H1 (cell line): ENCODE measurements around the gene NUP210. TPM values are rescaled to one million over a fixed set of nuclear protein-coding genes. Genes with fewer than 3 reads are reported as not detected.

Experiments used
- CTCF ChIA-PET: fragments of 300-600 bp; sonication (Branson Sonifier 250); formaldehyde crosslinking; loops from one replicate; lab custom pipeline; 2021; ENCODE audit not compliant: partially characterized antibody; lab: Charles Lee
- POLR2A ChIA-PET: fragments of 300-600 bp; sonication (Branson Sonifier 250); formaldehyde crosslinking; loops from one replicate; lab custom pipeline; 2021; ENCODE audit warnings: inconsistent platforms; ENCODE audit not compliant: partially characterized antibody; lab: Charles Lee
- DNase-seq, 2 experiments: peaks; one replicate each; pipeline versions ENCODE4 v3.0.0 to v3.0.0-alpha.2; 2010 to 2022; ENCODE audit warnings: low spot score in 2 of 2, low read depth in 1 of 2, mixed read lengths in 1 of 2
- FAIRE-seq: peaks from 2 replicates; lab custom pipeline; 2011; peaks lifted over from hg19 to GRCh38; lab: Jason Lieb, UNC
- H2AFZ ChIP-seq: 2 replicates; pipeline ENCODE4 v1.8.1; 2012; ENCODE audit warnings: low read length, inconsistent platforms
- H2AK5ac ChIP-seq: 2 replicates; pipeline ENCODE4 v1.6.1; 2013; ENCODE audit warnings: low read depth, low read length
- H2BK120ac ChIP-seq: replicated peaks from 2 replicates; pipeline ENCODE3; 2013; ENCODE audit warnings: low read depth, low read length, inconsistent platforms
- H2BK12ac ChIP-seq: 2 replicates; pipeline ENCODE4 v1.6.1; 2013; ENCODE audit warnings: low read depth, low read length
- H2BK15ac ChIP-seq: 2 replicates; pipeline ENCODE4 v1.6.1; 2013; ENCODE audit warnings: low read length
- H2BK20ac ChIP-seq: 2 replicates; pipeline ENCODE4 v1.6.1; 2013; ENCODE audit warnings: low read length
- H2BK5ac ChIP-seq: 2 replicates; pipeline ENCODE4 v1.6.1; 2013; ENCODE audit warnings: low read depth, low read length
- H3K14ac ChIP-seq: 2 replicates; pipeline ENCODE4 v1.6.1; 2013; ENCODE audit warnings: inconsistent platforms; ENCODE audit not compliant: insufficient read length
- H3K18ac ChIP-seq: 2 replicates; pipeline ENCODE4 v1.6.1; 2013; ENCODE audit warnings: low read length; ENCODE audit errors: extremely low read depth
- H3K23ac ChIP-seq: 2 replicates; pipeline ENCODE4 v1.6.1; 2013; ENCODE audit warnings: inconsistent platforms; ENCODE audit not compliant: insufficient read length
- H3K23me2 ChIP-seq: 2 replicates; pipeline ENCODE4 v1.6.1; 2013; ENCODE audit warnings: low read depth, low read length
- H3K27ac ChIP-seq: 2 replicates; pipeline ENCODE4 v1.6.1; 2011; ENCODE audit warnings: low read depth, low read length, inconsistent platforms
- H3K27me3 ChIP-seq, 4 experiments: replicated peaks in 1 of 4; 1 replicate in 1 of 4; 2 replicates in 3 of 4; pipeline versions ENCODE4 v1.6.1 to v1.8.1; 2011 to 2013; ENCODE audit warnings: low read length in 3 of 4, mild to moderate bottlenecking in 3 of 4, inconsistent platforms in 2 of 4, mixed read lengths in 2 of 4, moderate library complexity in 1 of 4; ENCODE audit not compliant: control insufficient read depth in 3 of 4, insufficient read depth in 3 of 4; ENCODE audit errors: extremely low read depth in 1 of 4
- H3K36me3 ChIP-seq, 4 experiments: 2 replicates each; pipeline versions ENCODE4 v1.6.1 to v1.8.1; 2011 to 2013; ENCODE audit warnings: mild to moderate bottlenecking in 4 of 4, low read length in 3 of 4, moderate library complexity in 2 of 4, control low read depth in 1 of 4, inconsistent platforms in 1 of 4; ENCODE audit not compliant: insufficient read depth in 4 of 4, control insufficient read depth in 2 of 4
- H3K4ac ChIP-seq: replicated peaks from 2 replicates; pipeline ENCODE3; 2013; ENCODE audit warnings: low read length, low read depth, mixed read lengths, inconsistent platforms; ENCODE audit not compliant: insufficient read length
- H3K4me1 ChIP-seq, 4 experiments: replicated peaks in 1 of 4; 1 replicate in 1 of 4; 2 replicates in 3 of 4; pipeline versions ENCODE4 v1.6.1 to v1.8.1; 2011 to 2013; ENCODE audit warnings: low read length in 3 of 4, inconsistent platforms in 2 of 4, mixed read lengths in 1 of 4; ENCODE audit not compliant: insufficient read depth in 4 of 4, control insufficient read depth in 3 of 4
- H3K4me2 ChIP-seq, 2 experiments: 2 replicates each; pipeline versions ENCODE4 v1.6.1 to v1.8.1; 2011 to 2013; ENCODE audit warnings: low read depth in 2 of 2, low read length in 2 of 2, control low read depth in 1 of 2, inconsistent platforms in 1 of 2, mild to moderate bottlenecking in 1 of 2; ENCODE audit not compliant: insufficient read depth in 1 of 2
- H3K4me3 ChIP-seq, 4 experiments: fragments of 200-600, 300-600 bp in 1 of 4; sonication (generic), shearing (Covaris generic), sonication (Bioruptor Twin) in 1 of 4; 2 replicates each; pipeline versions ENCODE4 v1.5.1 to v1.8.1; 2011 to 2016; ENCODE audit warnings: low read length in 4 of 4, low read depth in 3 of 4, control low read depth in 2 of 4, inconsistent platforms in 2 of 4, mild to moderate bottlenecking in 2 of 4, mixed read lengths in 1 of 4, moderate library complexity in 1 of 4; ENCODE audit not compliant: insufficient read depth in 2 of 4; ENCODE audit errors: extremely low read depth in 1 of 4
- H3K56ac ChIP-seq: replicated peaks from 2 replicates; pipeline ENCODE3; 2013; ENCODE audit warnings: low read depth, mild to moderate bottlenecking, mixed read lengths, low read length, inconsistent platforms; ENCODE audit not compliant: insufficient read length
- H3K79me1 ChIP-seq: 2 replicates; pipeline ENCODE4 v1.6.1; 2013; ENCODE audit warnings: low read depth, low read length, control low read depth
- H3K79me2 ChIP-seq, 2 experiments: 2 replicates each; pipeline versions ENCODE4 v1.6.1 to v1.8.1; 2012 to 2013; ENCODE audit warnings: low read length in 2 of 2, mild to moderate bottlenecking in 2 of 2, inconsistent platforms in 1 of 2; ENCODE audit not compliant: insufficient read depth in 2 of 2, control insufficient read depth in 1 of 2
- H3K9ac ChIP-seq, 4 experiments: replicated peaks in 1 of 4; 1 replicate in 1 of 4; 2 replicates in 3 of 4; pipeline versions ENCODE4 v1.6.1 to v1.8.1; 2011 to 2013; ENCODE audit warnings: low read depth in 3 of 4, low read length in 3 of 4, control low read depth in 2 of 4, mild to moderate bottlenecking in 2 of 4, moderate library complexity in 2 of 4, inconsistent platforms in 1 of 4; ENCODE audit errors: extremely low read depth in 1 of 4
- H3K9me3 ChIP-seq, 2 experiments: 2 replicates each; pipeline versions ENCODE4 v1.6.1 to v1.8.1; 2012 to 2013; ENCODE audit warnings: mild to moderate bottlenecking in 2 of 2, moderate library complexity in 2 of 2, control low read depth in 1 of 2, inconsistent platforms in 1 of 2, low read depth in 1 of 2, low read length in 1 of 2, mixed read lengths in 1 of 2; ENCODE audit not compliant: insufficient read depth in 2 of 2
- H4K20me1 ChIP-seq, 2 experiments: replicated peaks in 1 of 2; 2 replicates each; pipeline versions ENCODE3 to v1.8.1; 2011 to 2013; ENCODE audit warnings: inconsistent platforms in 2 of 2, low read length in 2 of 2, mild to moderate bottlenecking in 1 of 2; ENCODE audit not compliant: insufficient read depth in 2 of 2, control insufficient read depth in 1 of 2
- H4K5ac ChIP-seq: 2 replicates; pipeline ENCODE4 v1.6.1; 2013; ENCODE audit warnings: low read length, low read depth, mixed read lengths, inconsistent platforms; ENCODE audit not compliant: insufficient read length
- H4K8ac ChIP-seq: 2 replicates; pipeline ENCODE4 v1.8.0; 2013; ENCODE audit warnings: mild to moderate bottlenecking, moderate library complexity, low read length, inconsistent platforms; ENCODE audit not compliant: insufficient read depth; ENCODE audit errors: extremely low read depth
- H4K91ac ChIP-seq: replicated peaks from 2 replicates; pipeline ENCODE3; 2013; ENCODE audit warnings: low read length, mixed read lengths, inconsistent platforms; ENCODE audit not compliant: insufficient read length
- BRCA1 ChIP-seq: IDR thresholded peaks from 2 replicates; pipeline ENCODE4 v1.6.1; 2012; ENCODE audit warnings: low read depth, low read length, improper control_type of control experiment
- CBX5 ChIP-seq: fragments of 300-800, 300-1000 bp; sonication (generic); IDR thresholded peaks from 2 replicates; pipeline ENCODE4 v1.7.1; 2016; ENCODE audit warnings: antibody characterized with exemption, low read length, low read depth
- CEBPB ChIP-seq: IDR thresholded peaks from 2 replicates; pipeline ENCODE4 v1.6.1; 2012; ENCODE audit warnings: low read depth, low read length
- CHD2 ChIP-seq: IDR thresholded peaks from 2 replicates; pipeline ENCODE4 v1.6.1; 2012; ENCODE audit warnings: low read length, improper control_type of control experiment
- EZH2 ChIP-seq: fragments of 200-600 bp; sonication (generic); IDR thresholded peaks from 2 replicates; pipeline ENCODE4 v1.7.1; 2012; ENCODE audit warnings: low read depth, mild to moderate bottlenecking, moderate library complexity, low read length, inconsistent platforms; ENCODE audit not compliant: severe bottlenecking
- FOSL1 ChIP-seq: IDR thresholded peaks from 2 replicates; pipeline ENCODE4 v1.6.1; 2011; ENCODE audit warnings: mild to moderate bottlenecking, low read depth, low read length, moderate library complexity; ENCODE audit not compliant: insufficient read depth
- GABPA ChIP-seq: IDR thresholded peaks from 2 replicates; pipeline ENCODE4 v1.6.1; 2011; ENCODE audit warnings: mild to moderate bottlenecking, low read length, moderate library complexity, borderline replicate concordance; ENCODE audit not compliant: insufficient read depth
- KDM1A ChIP-seq: fragments of 200-600, 300-600 bp; sonication (generic); IDR thresholded peaks from 2 replicates; pipeline ENCODE4 v1.7.1; 2016; ENCODE audit warnings: mild to moderate bottlenecking, low read length, borderline replicate concordance
- NRF1 ChIP-seq: IDR thresholded peaks from 2 replicates; pipeline ENCODE4 v1.6.1; 2011; ENCODE audit warnings: mild to moderate bottlenecking, low read depth, low read length, improper control_type of control experiment
- POU5F1 ChIP-seq: IDR thresholded peaks from 2 replicates; pipeline ENCODE4 v1.6.1; 2011; ENCODE audit warnings: low read depth, mild to moderate bottlenecking, low read length, moderate library complexity
- RNF2 ChIP-seq: fragments of 200-900, 300-1000 bp; sonication (generic); IDR thresholded peaks from 2 replicates; pipeline ENCODE4 v1.7.1; 2016; ENCODE audit warnings: borderline replicate concordance, low read depth, mild to moderate bottlenecking, antibody characterized with exemption, low read length; ENCODE audit not compliant: poor library complexity, severe bottlenecking; ENCODE audit errors: missing control alignments
- SUZ12 ChIP-seq: fragments of 200-600 bp; sonication (generic); IDR thresholded peaks from 2 replicates; pipeline ENCODE4 v1.6.1; 2012; ENCODE audit warnings: mild to moderate bottlenecking, inconsistent platforms, low read length, moderate library complexity, mixed read lengths
- TAF1 ChIP-seq: IDR thresholded peaks from 2 replicates; pipeline ENCODE4 v1.6.1; 2011; ENCODE audit warnings: mild to moderate bottlenecking, low read depth, low read length
- ZNF274 ChIP-seq: IDR thresholded peaks from 2 replicates; pipeline ENCODE4 v1.7.0; 2012; ENCODE audit warnings: low read length, borderline replicate concordance; ENCODE audit errors: extremely low read depth
- WGBS, 2 experiments: shearing (Covaris generic) in 1 of 2; methylation state at CpG; one replicate each; pipeline versions ENCODE4 v1.1.6 to v1.1.7; 2013 to 2015; ENCODE audit warnings: low lambda C conversion rate in 2 of 2, mixed read lengths in 2 of 2, inconsistent platforms in 1 of 2, low coverage in 1 of 2, missing lambda C conversion rate in 1 of 2; ENCODE audit not compliant: insufficient replicate concordance in 2 of 2, insufficient coverage in 1 of 2, insufficient read length in 1 of 2; ENCODE audit errors: extremely low coverage in 1 of 2, missing lambda C conversion rate in 1 of 2; 5-methylcytosine and 5-hydroxymethylcytosine counted together
- polyA plus RNA-seq, 7 experiments: library from polyadenylated mRNA; depleted of rRNA in 3 of 7; stranded (reverse) in 5 of 7; unstranded in 2 of 7; fragments of >200 nt in 5 of 7; fragments of 200-250 nt in 2 of 7; gene quantifications; 1 replicate in 5 of 7; 2 replicates in 1 of 7; 4 replicates in 1 of 7; pipeline versions ENCODE4 v1.2.1 to v1.2.3, GENCODE V29; 2011 to 2013; ENCODE audit warnings: missing spikeins in 2 of 7, mixed read lengths in 2 of 7
- total RNA-seq: library from RNA; stranded (reverse); fragmentation: NEBNext Ultra II Directional; extraction: Animal tissue kit (Norgen Biotek cat#: 25700); gene quantifications from 2 replicates; pipeline ENCODE4 v1.2.1, GENCODE V29; 2021

Gene NUP210
- total and polyA plus RNA-seq, 2 of the 8 experiments (the other 6 are each of a cell fraction or from before 2014, with no cell fraction given): 51.0 to 53.7 TPM

DNA sequence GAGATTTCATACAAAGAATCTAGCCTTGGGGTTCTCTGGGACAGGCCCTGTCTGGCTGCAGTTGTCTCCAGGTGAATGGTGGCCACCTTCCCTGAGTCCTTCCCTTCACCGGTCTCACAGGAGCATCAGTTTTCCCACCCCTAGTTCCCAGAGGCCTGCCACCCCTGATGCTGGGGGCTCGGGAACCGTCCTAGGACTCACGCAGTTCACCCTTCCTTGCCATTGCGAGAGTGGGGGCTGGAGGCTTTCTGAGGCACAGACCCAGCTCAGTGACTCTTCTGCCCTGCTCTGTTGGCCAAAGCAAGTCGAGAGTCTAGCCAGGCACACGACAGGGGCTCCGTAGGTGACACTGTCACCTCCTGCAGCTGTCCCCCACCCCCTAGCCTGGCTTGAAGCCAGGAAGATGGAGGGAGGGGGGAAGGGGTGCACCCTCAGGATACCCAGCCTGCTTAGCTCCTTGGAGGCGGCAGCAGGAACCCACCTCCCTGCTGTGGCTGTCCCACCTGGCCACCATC, 130.3 kb downstream of the NUP210 start:
- Histone ChIP-seq H4K5ac (no peak overlapping the region), H4K20me1 (no peaks in the 10 kb centered on the region), H3K9me3 (peaks cover 0 to 6% of the 10 kb centered on the region in 2 experiments; a peak in 2 of 4 replicates), H3K27ac (no peak overlapping the region), H3K27me3 (no peaks in the 10 kb centered on the region; a peak in 1 of 7 replicates), H3K79me2 (no peaks in the 10 kb centered on the region), H3K4me2 (no peak overlapping the region), H2BK20ac (no peak overlapping the region), H2BK5ac (no peak overlapping the region), H3K4me1 (peaks cover 0 to 9% (median 6%) of the 10 kb centered on the region in 4 experiments; a peak in 4 of 7 replicates), H4K91ac (no peak overlapping the region), H3K9ac (no peak overlapping the region), H2BK12ac (0 out of 2 replicates have a peak overlapping the region, but pooled peaks have one; percentile 18), H3K56ac (no peak overlapping the region), H3K79me1 (no peaks in the 10 kb centered on the region), H2AFZ (no peak overlapping the region), H2BK15ac (no peak overlapping the region), H4K8ac (no peak overlapping the region), H3K36me3 (no peaks in the 10 kb centered on the region), H3K18ac (no peak overlapping the region), H3K14ac (no peak overlapping the region), H3K4me3 (no peak overlapping the region), H2AK5ac (no peak overlapping the region), H3K23me2 (no peaks in the 10 kb centered on the region), H2BK120ac (no peak overlapping the region), H3K23ac (no peak overlapping the region), H3K4ac (no peak overlapping the region)
- WGBS, 2 experiments: 89% methylated on average over 9 of the region's 9 CpGs; no CpG with 5 or more reads in 1 of the 2 experiments
- ChIA-PET CTCF (interaction anchor here (0.6 to 1.1 kb wide), 4 partner anchors 11 to 452 kb away, joined by 3 read pairs; no protein-coding TSS in a partner anchor), POLR2A (no interaction called here)
- no peak for FAIRE-seq
- DNase-seq: no peak
- no peak for TF ChIP-seq BRCA1
- no peak for TF ChIP-seq ZNF274
- TF ChIP-seq CEBPB: no peak
- no peak for TF ChIP-seq GABPA
- TF ChIP-seq CHD2: no peak
- TF ChIP-seq EZH2: no peak
- no peak for TF ChIP-seq SUZ12
- TF ChIP-seq CBX5: no peak
- TF ChIP-seq RNF2: no peak
- TF ChIP-seq TAF1: no peak
- no peak for TF ChIP-seq FOSL1
- TF ChIP-seq POU5F1: no peak
- no peak for TF ChIP-seq KDM1A
- no peak for TF ChIP-seq NRF1
